IMR-90 (cell line): ENCODE data around the gene PIP5K1C. TPM values are rescaled to one million over a fixed set of nuclear protein-coding genes. Genes with fewer than 3 reads are reported as not detected.

Source experiments
- ATAC-seq: fragments of 200-7000 bp; cut with Tn5 transposase; 2 replicates; pipeline ENCODE4 v1.9.1; 2020; ENCODE audit warnings: low read depth, mild to moderate bottlenecking, moderate library complexity
- BruUV-seq: library from RNA; stranded (reverse); fragments of 400-500 nt; replicated peaks from 2 replicates; lab custom pipeline; 2021; lab: Mats Ljungman, UMichigan
- CTCF ChIA-PET: fragments of 300-600 bp; formaldehyde crosslinking; extraction: SDS; loops from one replicate; lab custom pipeline; 2021; ENCODE audit warnings: antibody characterized with exemption; lab: Yijun Ruan, JAX
- POLR2A ChIA-PET: fragments of 300-600 bp; sonication (Branson Sonifier 250); formaldehyde crosslinking; loops from one replicate; lab custom pipeline; 2022; ENCODE audit warnings: antibody characterized with exemption; ENCODE audit not compliant: unreplicated experiment; lab: Charles Lee
- DNase-seq: peaks from one replicate; pipeline ENCODE4 v3.0.0; 2013
- H2AFZ ChIP-seq: replicated peaks from 2 replicates; pipeline ENCODE3; 2013; ENCODE audit warnings: low read length, mild to moderate bottlenecking; ENCODE audit not compliant: poor library complexity
- H2AK5ac ChIP-seq: 2 replicates; pipeline ENCODE4 v1.6.1; 2013; ENCODE audit warnings: low read depth, low read length, inconsistent platforms
- H2AK9ac ChIP-seq: replicated peaks from 2 replicates; pipeline ENCODE3; 2013; ENCODE audit warnings: mild to moderate bottlenecking, low read depth, low read length, moderate library complexity; ENCODE audit not compliant: poor library complexity
- H2BK120ac ChIP-seq: 2 replicates; pipeline ENCODE4 v1.6.1; 2013; ENCODE audit warnings: low read depth, low read length, inconsistent platforms
- H2BK15ac ChIP-seq: 3 replicates; pipeline ENCODE4 v1.6.1; 2013; ENCODE audit warnings: low read depth, low read length, inconsistent platforms
- H2BK20ac ChIP-seq: 2 replicates; pipeline ENCODE4 v1.6.1; 2013; ENCODE audit warnings: low read depth, mild to moderate bottlenecking, inconsistent platforms, low read length, moderate library complexity
- H2BK5ac ChIP-seq: 2 replicates; pipeline ENCODE4 v1.6.1; 2013; ENCODE audit warnings: mild to moderate bottlenecking, low read depth, low read length, inconsistent platforms; ENCODE audit not compliant: poor library complexity, severe bottlenecking
- H3K14ac ChIP-seq: replicated peaks from 2 replicates; pipeline ENCODE4 v1.6.1; 2013; ENCODE audit warnings: low read depth, low read length, inconsistent platforms
- H3K18ac ChIP-seq: 2 replicates; pipeline ENCODE4 v1.6.1; 2013; ENCODE audit warnings: low read depth, low read length, control low read depth
- H3K23ac ChIP-seq: 2 replicates; pipeline ENCODE4 v1.6.1; 2013; ENCODE audit warnings: low read depth, low read length, inconsistent platforms
- H3K27ac ChIP-seq: 2 replicates; pipeline ENCODE4 v1.5.1; 2013; ENCODE audit warnings: mild to moderate bottlenecking, control low read depth, low read length; ENCODE audit not compliant: insufficient read depth
- H3K27me3 ChIP-seq: 2 replicates; pipeline ENCODE4 v1.6.1; 2013; ENCODE audit warnings: low read length; ENCODE audit not compliant: control insufficient read depth, insufficient read depth
- H3K36me3 ChIP-seq: 2 replicates; pipeline ENCODE4 v1.6.1; 2013; ENCODE audit warnings: low read length, mixed read lengths; ENCODE audit not compliant: control insufficient read depth, insufficient read depth
- H3K4ac ChIP-seq: 2 replicates; pipeline ENCODE4 v1.6.1; 2013; ENCODE audit warnings: low read depth, low read length, inconsistent platforms
- H3K4me1 ChIP-seq: 2 replicates; pipeline ENCODE4 v1.6.1; 2013; ENCODE audit warnings: low read length, mixed read lengths; ENCODE audit not compliant: control insufficient read depth, insufficient read depth
- H3K4me2 ChIP-seq: 2 replicates; pipeline ENCODE4 v1.6.1; 2013; ENCODE audit warnings: low read depth, mild to moderate bottlenecking, control low read depth, low read length, moderate library complexity
- H3K4me3 ChIP-seq: 2 replicates; pipeline ENCODE4 v1.5.1; 2013; ENCODE audit warnings: low read depth, mild to moderate bottlenecking, control low read depth, low read length, moderate library complexity; ENCODE audit not compliant: insufficient read depth
- H3K56ac ChIP-seq: 2 replicates; pipeline ENCODE4 v1.6.1; 2013; ENCODE audit warnings: low read length, inconsistent platforms; ENCODE audit not compliant: insufficient read depth; ENCODE audit errors: extremely low read depth
- H3K79me1 ChIP-seq, 2 experiments: 2 replicates each; pipeline ENCODE4 v1.6.1; 2013; ENCODE audit warnings: low read length in 2 of 2, inconsistent platforms in 1 of 2, low read depth in 1 of 2
- H3K9ac ChIP-seq: 2 replicates; pipeline ENCODE4 v1.6.1; 2013; ENCODE audit warnings: low read depth, low read length, control low read depth
- H3K9me1 ChIP-seq: 2 replicates; pipeline ENCODE4 v1.6.1; 2013; ENCODE audit warnings: low read length, inconsistent platforms; ENCODE audit not compliant: insufficient read depth
- H3K9me3 ChIP-seq: 2 replicates; pipeline ENCODE4 v1.6.1; 2013; ENCODE audit warnings: low read length; ENCODE audit not compliant: control insufficient read depth, insufficient read depth
- H4K20me1 ChIP-seq: 2 replicates; pipeline ENCODE4 v1.6.1; 2013; ENCODE audit warnings: low read length, inconsistent platforms; ENCODE audit not compliant: insufficient read depth
- H4K5ac ChIP-seq: 2 replicates; pipeline ENCODE4 v1.6.1; 2013; ENCODE audit warnings: mild to moderate bottlenecking, low read depth, low read length, control low read depth
- H4K8ac ChIP-seq, 2 experiments: 2 replicates each; pipeline ENCODE4 v1.6.1; 2013; ENCODE audit warnings: low read depth in 2 of 2, low read length in 2 of 2, control low read depth in 1 of 2, inconsistent platforms in 1 of 2
- H4K91ac ChIP-seq: 2 replicates; pipeline ENCODE4 v1.6.1; 2013; ENCODE audit warnings: low read depth, low read length, inconsistent platforms; ENCODE audit not compliant: insufficient read depth
- BHLHE40 ChIP-seq: fragments of 150-350 bp; IDR thresholded peaks from 2 replicates; pipeline ENCODE4 v1.6.1; 2016; ENCODE audit warnings: mild to moderate bottlenecking, low read depth, low read length
- CEBPB ChIP-seq: IDR thresholded peaks from 2 replicates; pipeline ENCODE4 v1.6.1; 2012; ENCODE audit warnings: low read depth, low read length, improper control_type of control experiment
- CHD1 ChIP-seq: IDR thresholded peaks from 2 replicates; pipeline ENCODE4 v1.6.1; 2012; ENCODE audit warnings: low read depth, low read length, improper control_type of control experiment
- FOS ChIP-seq: fragments of 150-350 bp; IDR thresholded peaks from 2 replicates; pipeline ENCODE4 v1.6.1; 2016; ENCODE audit warnings: low read depth, low read length
- MAZ ChIP-seq: IDR thresholded peaks from 2 replicates; pipeline ENCODE4 v1.6.1; 2012; ENCODE audit warnings: low read depth, mild to moderate bottlenecking, low read length, improper control_type of control experiment, moderate library complexity, borderline replicate concordance
- MXI1 ChIP-seq: IDR thresholded peaks from 2 replicates; pipeline ENCODE4 v1.6.1; 2012; ENCODE audit warnings: low read depth, mild to moderate bottlenecking, low read length, moderate library complexity, borderline replicate concordance
- NFE2L2 ChIP-seq: fragments of 150-350 bp; IDR thresholded peaks from 2 replicates; pipeline ENCODE4 v1.6.1; 2016; ENCODE audit warnings: low read depth, mild to moderate bottlenecking, low read length
- POLR2A ChIP-seq: IDR thresholded peaks from 2 replicates; pipeline ENCODE4 v1.6.1; 2012; ENCODE audit warnings: mild to moderate bottlenecking, low read depth, low read length
- RFX5 ChIP-seq: IDR thresholded peaks from 2 replicates; pipeline ENCODE4 v1.8.0; 2012; ENCODE audit warnings: low read depth, mild to moderate bottlenecking, low read length, moderate library complexity
- SMC3 ChIP-seq: fragments of 150-350 bp; IDR thresholded peaks from 2 replicates; pipeline ENCODE4 v1.6.1; 2016; ENCODE audit warnings: low read depth, mild to moderate bottlenecking, antibody characterized with exemption, low read length, moderate library complexity
- USF2 ChIP-seq: fragments of 150-350 bp; IDR thresholded peaks from 2 replicates; pipeline ENCODE4 v1.6.1; 2017; ENCODE audit warnings: mild to moderate bottlenecking, antibody characterized with exemption, low read length, low read depth
- WGBS, 2 experiments: methylation state at CpG; one replicate each; pipeline versions ENCODE4 v1.1.5 to v1.1.7; 2013; ENCODE audit warnings: missing lambda C conversion rate in 2 of 2; ENCODE audit not compliant: insufficient read length in 1 of 2; ENCODE audit errors: extremely low coverage in 2 of 2; 5-methylcytosine and 5-hydroxymethylcytosine counted together
- dilution Hi-C: fragments of 300-500 bp; cut with HindIII; formaldehyde crosslinking; loops from one replicate; pipeline ENCODE4 v1.14.3; 2018; ENCODE audit warnings: low sequenced_read_pairs; ENCODE audit not compliant: unreplicated experiment
- in situ Hi-C: fragments of 300-500 bp; cut with MboI; formaldehyde crosslinking; loops from 3 replicates; pipeline ENCODE4 v1.14.3; 2019; ENCODE audit warnings: low sequenced_read_pairs, inconsistent platforms, mixed read lengths
- intact Hi-C: fragments of 100-400 bp; cut with micrococcal nuclease; formaldehyde crosslinking; loops from 2 replicates; pipeline ENCODE4 v1.10.0; 2022
- polyA plus RNA-seq, 3 experiments: library from polyadenylated mRNA; depleted of rRNA; stranded (reverse); fragments of >200 nt; gene quantifications; 2 replicates each; pipeline ENCODE4 v1.2.3, GENCODE V29; 2012; ENCODE audit warnings: low replicate concordance in 1 of 3
- total RNA-seq: library from RNA; depleted of rRNA; stranded (reverse); fragments of >200 nt; gene quantifications from 2 replicates; pipeline ENCODE4 v1.2.3, GENCODE V29; 2012
- TF ChIP-seq, protein P1 (sequence below): conservative IDR thresholded peaks from 2 replicates; pipeline ENCODE4 v1.5.1; 2012; ENCODE audit warnings: mild to moderate bottlenecking, low read depth, low read length, improper control_type of control experiment

PIP5K1C gene
- total and polyA plus RNA-seq, 2 of the 4 experiments (the other 2 are of a cell fraction), result 13.6 to 23.3 TPM

DNA sequence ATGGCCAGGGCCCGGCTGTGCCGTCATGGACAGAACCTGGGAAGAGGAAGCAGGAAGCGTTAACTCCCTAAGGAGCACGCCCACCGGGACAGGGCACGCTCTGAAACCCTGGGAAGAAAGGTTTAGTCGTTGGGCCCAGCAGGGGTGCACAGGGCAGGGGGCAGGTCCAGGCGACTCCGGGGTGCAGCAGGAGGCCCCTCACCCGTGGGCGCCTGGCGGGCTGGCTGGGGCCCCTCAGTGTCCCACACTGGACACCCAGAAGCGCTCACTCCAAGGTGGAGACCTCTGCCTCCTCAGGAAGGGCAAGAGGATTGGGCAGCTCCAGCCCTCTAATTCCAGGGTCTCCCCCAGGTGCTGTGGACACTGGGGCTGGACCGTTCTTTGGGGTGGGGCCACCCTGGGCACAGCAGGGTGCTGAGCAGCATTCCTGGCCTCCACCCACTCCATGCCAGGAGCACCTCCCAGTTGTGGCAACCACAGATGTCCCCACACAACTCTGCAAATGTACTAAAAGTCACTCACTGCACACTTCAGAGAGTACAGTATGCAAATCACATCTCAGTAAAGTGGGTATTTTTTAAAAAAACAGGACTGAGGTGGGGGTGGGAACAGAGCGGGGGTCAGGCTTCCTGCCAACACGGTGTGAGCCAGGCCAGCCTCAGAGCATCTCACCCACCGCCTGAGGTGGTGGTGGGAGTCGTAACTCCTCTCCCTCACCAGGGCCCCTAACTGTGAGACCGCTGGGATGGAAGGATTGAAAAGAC lies 35.2 kb downstream of the PIP5K1C start (continued):
- no peak for TF ChIP-seq BHLHE40

- peak overlapping the region; percentile 28 for H2AK9ac ChIP-seq
- H2BK5ac ChIP-seq, result no peak overlapping the region
- H4K5ac ChIP-seq, result no peak overlapping the region
- H3K4ac ChIP-seq, result no peak overlapping the region
- H3K4me1 ChIP-seq, result no peaks in the 10 kb centered on the region
- no peaks in the 10 kb centered on the region for H3K27me3 ChIP-seq
- no peak overlapping the region for H3K4me3 ChIP-seq
- no peak overlapping the region for H2BK15ac ChIP-seq
- no peak overlapping the region for H4K91ac ChIP-seq
- peak overlapping the region; percentile 21 for H2AFZ ChIP-seq
- H3K14ac ChIP-seq, result no peak overlapping the region
- in situ Hi-C loops, result no loop called here
- CTCF ChIA-PET, result no interaction called here
- TF ChIP-seq, protein P1, sequence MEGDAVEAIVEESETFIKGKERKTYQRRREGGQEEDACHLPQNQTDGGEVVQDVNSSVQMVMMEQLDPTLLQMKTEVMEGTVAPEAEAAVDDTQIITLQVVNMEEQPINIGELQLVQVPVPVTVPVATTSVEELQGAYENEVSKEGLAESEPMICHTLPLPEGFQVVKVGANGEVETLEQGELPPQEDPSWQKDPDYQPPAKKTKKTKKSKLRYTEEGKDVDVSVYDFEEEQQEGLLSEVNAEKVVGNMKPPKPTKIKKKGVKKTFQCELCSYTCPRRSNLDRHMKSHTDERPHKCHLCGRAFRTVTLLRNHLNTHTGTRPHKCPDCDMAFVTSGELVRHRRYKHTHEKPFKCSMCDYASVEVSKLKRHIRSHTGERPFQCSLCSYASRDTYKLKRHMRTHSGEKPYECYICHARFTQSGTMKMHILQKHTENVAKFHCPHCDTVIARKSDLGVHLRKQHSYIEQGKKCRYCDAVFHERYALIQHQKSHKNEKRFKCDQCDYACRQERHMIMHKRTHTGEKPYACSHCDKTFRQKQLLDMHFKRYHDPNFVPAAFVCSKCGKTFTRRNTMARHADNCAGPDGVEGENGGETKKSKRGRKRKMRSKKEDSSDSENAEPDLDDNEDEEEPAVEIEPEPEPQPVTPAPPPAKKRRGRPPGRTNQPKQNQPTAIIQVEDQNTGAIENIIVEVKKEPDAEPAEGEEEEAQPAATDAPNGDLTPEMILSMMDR, result no peak
- TF ChIP-seq POLR2A, result no peak
- no peak for TF ChIP-seq CHD1
- no peak for TF ChIP-seq CEBPB
- TF ChIP-seq NFE2L2, result no peak
- no peak for TF ChIP-seq BHLHE40
- no peak for TF ChIP-seq RFX5
- no peak for TF ChIP-seq FOS
- TF ChIP-seq USF2, result no peak
- no peak for TF ChIP-seq SMC3
- TF ChIP-seq MAZ, result no peak
- TF ChIP-seq MXI1, result no peak
- H3K9me3 ChIP-seq, result no peaks in the 10 kb centered on the region
- H2BK20ac ChIP-seq, result no peak overlapping the region
- H4K8ac ChIP-seq, result no peak overlapping the region
- intact Hi-C loops, result loop anchor here (10.0 kb wide), 1 partner anchor 541 kb away; no protein-coding TSS in a partner anchor
- H3K9ac ChIP-seq, result no peak overlapping the region
- ATAC-seq, result no peak
- no peak overlapping the region for H3K23ac ChIP-seq
- dilution Hi-C loops, result no loop called here
- H3K79me1 ChIP-seq, result peaks cover 6 to 22% of the 10 kb centered on the region in 2 experiments
- no TSS peak for BruUV-seq
- no peak overlapping the region for H3K56ac ChIP-seq
- POLR2A ChIA-PET, result no interaction called here
- H3K18ac ChIP-seq, result no peak overlapping the region
- H3K4me2 ChIP-seq, result no peak overlapping the region
- 94% methylated on average over 6 of the region's 18 CpGs; no CpG with 5 or more reads in 1 of the 2 experiments for WGBS, 2 experiments
- H3K9me1 ChIP-seq, result no peaks in the 10 kb centered on the region
- H4K20me1 ChIP-seq, result peaks cover 17% of the 10 kb centered on the region
- H3K36me3 ChIP-seq, result peaks cover 45% of the 10 kb centered on the region
- H3K27ac ChIP-seq, result no peak overlapping the region
- H2AK5ac ChIP-seq, result no peak overlapping the region
- DNase-seq, result no peak
- H2BK120ac ChIP-seq, result no peak overlapping the region
These were observed 36.4 kb downstream of the PIP5K1C start for GRCh38 chr19:3663838-3664237.
